ENCODE results near the gene TBC1D24. TPM values are rescaled to one million over a fixed set of nuclear protein-coding genes. Genes with fewer than 3 reads are reported as not detected.

The TBC1D24 gene
- polyA plus RNA-seq, 3 donors: 0.76 to 5.9 (median 2.1) TPM

- 35% methylated on average over 60 of the region's 61 CpGs for WGBS (ENCODE audit: insufficient coverage)
These were observed 3.1 kb upstream of the TBC1D24 start for GRCh38 chr16:2471653-2472487.

GRCh38 chr16:2472488-2472864 is 2.5 kb upstream of the TBC1D24 start:
- peaks cover 0 to 12% (median 7%) of the 10 kb centered on the region in 7 donors for H3K9me3 Mint-ChIP-seq
- no peak overlapping the region for H3K27ac Mint-ChIP-seq
- H3K4me1 Mint-ChIP-seq: peaks cover 40% of the 10 kb centered on the region
- intact Hi-C loops (cut with micrococcal nuclease): loop anchor here (5.0 to 10.0 kb wide), 2 partner anchors 35 to 48 kb away; partner anchors contain the start of gene CCNF (in 1 of the 2)
- H3K27me3 ChIP-seq (ENCODE audit: control insufficient read depth in 2 of 2, insufficient read depth in 2 of 2, low read length in 2 of 2): peaks cover 41 to 50% of the 10 kb centered on the region in 2 donors
- H3K36me3 ChIP-seq (replicated peaks in 1 of 2; ENCODE audit: control insufficient read depth in 1 of 2, insufficient read depth in 2 of 2, low read length in 2 of 2): no peaks in the 10 kb centered on the region
- peaks cover 45 to 58% (median 48%) of the 10 kb centered on the region in 3 donors for H3K27me3 Mint-ChIP-seq (ENCODE audit: low read depth in 3 of 3)
- no peak overlapping the region for H3K4me3 ChIP-seq (replicated peaks in 1 of 3; ENCODE audit: low read depth in 2 of 3, low read length in 3 of 3)
- H3K79me2 ChIP-seq (ENCODE audit: insufficient read depth, low read length): peaks cover 29% of the 10 kb centered on the region
- no peak for DNase-seq
- peaks cover 24 to 69% of the 10 kb centered on the region in 2 donors for H3K4me1 ChIP-seq (ENCODE audit: control insufficient read depth in 1 of 2, insufficient read depth in 2 of 2, low read length in 2 of 2)
- TF ChIP-seq, protein P1, sequence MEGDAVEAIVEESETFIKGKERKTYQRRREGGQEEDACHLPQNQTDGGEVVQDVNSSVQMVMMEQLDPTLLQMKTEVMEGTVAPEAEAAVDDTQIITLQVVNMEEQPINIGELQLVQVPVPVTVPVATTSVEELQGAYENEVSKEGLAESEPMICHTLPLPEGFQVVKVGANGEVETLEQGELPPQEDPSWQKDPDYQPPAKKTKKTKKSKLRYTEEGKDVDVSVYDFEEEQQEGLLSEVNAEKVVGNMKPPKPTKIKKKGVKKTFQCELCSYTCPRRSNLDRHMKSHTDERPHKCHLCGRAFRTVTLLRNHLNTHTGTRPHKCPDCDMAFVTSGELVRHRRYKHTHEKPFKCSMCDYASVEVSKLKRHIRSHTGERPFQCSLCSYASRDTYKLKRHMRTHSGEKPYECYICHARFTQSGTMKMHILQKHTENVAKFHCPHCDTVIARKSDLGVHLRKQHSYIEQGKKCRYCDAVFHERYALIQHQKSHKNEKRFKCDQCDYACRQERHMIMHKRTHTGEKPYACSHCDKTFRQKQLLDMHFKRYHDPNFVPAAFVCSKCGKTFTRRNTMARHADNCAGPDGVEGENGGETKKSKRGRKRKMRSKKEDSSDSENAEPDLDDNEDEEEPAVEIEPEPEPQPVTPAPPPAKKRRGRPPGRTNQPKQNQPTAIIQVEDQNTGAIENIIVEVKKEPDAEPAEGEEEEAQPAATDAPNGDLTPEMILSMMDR (IDR thresholded peaks at IDR 0.05): no peak
- H3K9me3 ChIP-seq (replicated peaks in 1 of 2; ENCODE audit: control insufficient read depth in 1 of 2, insufficient read depth in 1 of 2, low read length in 2 of 2): peaks cover 0 to 20% of the 10 kb centered on the region in 2 donors
- no peak overlapping the region for H3K9ac ChIP-seq (ENCODE audit: insufficient read depth, low read length, poor library complexity, severe bottlenecking)
- H3K4me2 ChIP-seq (replicated peaks; ENCODE audit: extremely low read depth, low read length, poor library complexity, severe bottlenecking): no peak overlapping the region
- no peak overlapping the region for H3K27ac ChIP-seq (ENCODE audit: low read depth in 1 of 2, low read length in 2 of 2)
- H4K20me1 ChIP-seq (ENCODE audit: insufficient read depth, low read length): peaks cover 30% of the 10 kb centered on the region
- 95% methylated on average over 27 of the region's 27 CpGs for WGBS (ENCODE audit: insufficient coverage)
- peaks cover 4 to 12% of the 10 kb centered on the region in 2 donors for H3K36me3 Mint-ChIP-seq
- peak overlapping the region; percentile 9 to 88 for H3K4me3 Mint-ChIP-seq
- H2AFZ ChIP-seq (ENCODE audit: insufficient read depth, low read depth, low read length, poor library complexity, severe bottlenecking): no peak overlapping the region

More at GRCh38 chr16:2471653-2472487, 3.1 kb upstream of the TBC1D24 start:
- Histone ChIP-seq H3K27me3 (ENCODE audit: control insufficient read depth in 2 of 2, insufficient read depth in 2 of 2, low read length in 2 of 2) (peaks cover 45 to 56% of the 10 kb centered on the region in 2 donors), H3K9me3 (replicated peaks in 1 of 2; ENCODE audit: control insufficient read depth in 1 of 2, insufficient read depth in 1 of 2, low read length in 2 of 2) (peaks cover 0 to 24% of the 10 kb centered on the region in 2 donors), H3K4me2 (replicated peaks; ENCODE audit: extremely low read depth, low read length, poor library complexity, severe bottlenecking) (no peak overlapping the region), H3K79me2 (ENCODE audit: insufficient read depth, low read length) (peaks cover 23% of the 10 kb centered on the region), H3K9ac (ENCODE audit: insufficient read depth, low read length, poor library complexity, severe bottlenecking) (no peak overlapping the region), H3K27ac (ENCODE audit: low read depth in 1 of 2, low read length in 2 of 2) (no peak overlapping the region), H3K4me3 (replicated peaks in 1 of 3; ENCODE audit: low read depth in 2 of 3, low read length in 3 of 3) (no peak overlapping the region), H3K4me1 (ENCODE audit: control insufficient read depth in 1 of 2, insufficient read depth in 2 of 2, low read length in 2 of 2) (peaks cover 24 to 71% of the 10 kb centered on the region in 2 donors), H2AFZ (ENCODE audit: insufficient read depth, low read depth, low read length, poor library complexity, severe bottlenecking) (no peak overlapping the region), H3K36me3 (replicated peaks in 1 of 2; ENCODE audit: control insufficient read depth in 1 of 2, insufficient read depth in 2 of 2, low read length in 2 of 2) (no peaks in the 10 kb centered on the region), H4K20me1 (ENCODE audit: insufficient read depth, low read length) (peaks cover 30% of the 10 kb centered on the region)
- TF ChIP-seq, protein P1 (IDR thresholded peaks at IDR 0.05): no peak
- H3K9me3 Mint-ChIP-seq: peaks cover 0 to 12% (median 7%) of the 10 kb centered on the region in 7 donors
- H3K4me1 Mint-ChIP-seq: peaks cover 36% of the 10 kb centered on the region
- no peak for DNase-seq
- intact Hi-C loops (cut with micrococcal nuclease): loop anchor here (5.0 to 10.0 kb wide), 2 partner anchors 35 to 47 kb away; partner anchors contain the start of gene CCNF (in 1 of the 2)
- no peak overlapping the region for H3K27ac Mint-ChIP-seq
- H3K27me3 Mint-ChIP-seq (ENCODE audit: low read depth in 3 of 3): peaks cover 49 to 64% (median 54%) of the 10 kb centered on the region in 3 donors
- peaks cover 5 to 12% of the 10 kb centered on the region in 2 donors for H3K36me3 Mint-ChIP-seq
- peak overlapping the region in 1 of 2 donors; percentile 88 for H3K4me3 Mint-ChIP-seq
